ENCODE data around the gene EPB41L4A. TPM values are rescaled to one million over a fixed set of nuclear protein-coding genes. Genes with fewer than 3 reads are reported as not detected.

EPB41L4A gene
- total RNA-seq, 1 experiment from 2014 or later = 5.2 TPM

DNA sequence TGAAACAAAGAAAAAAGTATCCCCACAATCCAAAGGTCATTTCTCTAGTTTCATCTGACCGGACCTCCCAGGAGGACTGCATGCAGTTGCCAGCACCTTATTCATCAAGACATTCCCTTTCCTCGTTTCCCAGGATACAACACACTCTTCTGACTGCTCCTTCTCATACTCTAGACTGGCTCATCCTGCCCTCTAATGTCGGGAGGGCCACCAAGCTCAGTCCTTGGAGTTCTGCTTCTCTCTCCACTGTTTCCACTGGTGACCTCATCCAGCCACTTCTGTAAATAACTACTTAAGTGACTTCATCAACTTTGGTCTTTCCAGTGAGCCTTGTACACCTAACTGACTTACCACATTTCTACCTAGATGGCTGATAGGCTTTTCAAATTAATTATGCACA lies 179.1 kb downstream of the EPB41L4A start (continued):
- TF ChIP-seq, protein P1, sequence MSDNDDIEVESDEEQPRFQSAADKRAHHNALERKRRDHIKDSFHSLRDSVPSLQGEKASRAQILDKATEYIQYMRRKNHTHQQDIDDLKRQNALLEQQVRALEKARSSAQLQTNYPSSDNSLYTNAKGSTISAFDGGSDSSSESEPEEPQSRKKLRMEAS (CRISPR knock-in tag; IDR thresholded peaks at IDR 0.05) = no peak
- TF ChIP-seq JUN (CRISPR knock-in tag; IDR thresholded peaks at IDR 0.05) = no peak
- TF ChIP-seq, protein P2, sequence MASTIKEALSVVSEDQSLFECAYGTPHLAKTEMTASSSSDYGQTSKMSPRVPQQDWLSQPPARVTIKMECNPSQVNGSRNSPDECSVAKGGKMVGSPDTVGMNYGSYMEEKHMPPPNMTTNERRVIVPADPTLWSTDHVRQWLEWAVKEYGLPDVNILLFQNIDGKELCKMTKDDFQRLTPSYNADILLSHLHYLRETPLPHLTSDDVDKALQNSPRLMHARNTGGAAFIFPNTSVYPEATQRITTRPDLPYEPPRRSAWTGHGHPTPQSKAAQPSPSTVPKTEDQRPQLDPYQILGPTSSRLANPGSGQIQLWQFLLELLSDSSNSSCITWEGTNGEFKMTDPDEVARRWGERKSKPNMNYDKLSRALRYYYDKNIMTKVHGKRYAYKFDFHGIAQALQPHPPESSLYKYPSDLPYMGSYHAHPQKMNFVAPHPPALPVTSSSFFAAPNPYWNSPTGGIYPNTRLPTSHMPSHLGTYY (CRISPR knock-in tag; IDR thresholded peaks at IDR 0.05) = no peak

- TF ChIP-seq E2F5 (CRISPR knock-in tag; IDR thresholded peaks at IDR 0.05) (no peak), SMAD4 (CRISPR knock-in tag; IDR thresholded peaks at IDR 0.05) (no peak), FOXJ3 (CRISPR knock-in tag; IDR thresholded peaks at IDR 0.05; ENCODE audit: borderline replicate concordance) (no peak), ZBTB21 (CRISPR knock-in tag; IDR thresholded peaks at IDR 0.05; ENCODE audit: borderline replicate concordance) (no peak), ZNF671 (CRISPR knock-in tag; IDR thresholded peaks at IDR 0.05) (no peak), NR2C2 (CRISPR knock-in tag; IDR thresholded peaks at IDR 0.05) (no peak), E2F4 (CRISPR knock-in tag; IDR thresholded peaks at IDR 0.05; ENCODE audit: borderline replicate concordance, low read depth) (no peak), PRRX2 (CRISPR knock-in tag; IDR thresholded peaks at IDR 0.05) (no peak), ESRRA (CRISPR knock-in tag; IDR thresholded peaks at IDR 0.05; ENCODE audit: borderline replicate concordance) (no peak), TEAD1 (CRISPR knock-in tag; IDR thresholded peaks at IDR 0.05) (no peak), JUN (CRISPR knock-in tag; IDR thresholded peaks at IDR 0.05) (no peak), FOXP1 (CRISPR knock-in tag; IDR thresholded peaks at IDR 0.05; ENCODE audit: borderline replicate concordance) (no peak), RELA (CRISPR knock-in tag; IDR thresholded peaks at IDR 0.05; ENCODE audit: borderline replicate concordance) (no peak), CREM (CRISPR knock-in tag; IDR thresholded peaks at IDR 0.05) (no peak), ZNF121 (CRISPR knock-in tag; IDR thresholded peaks at IDR 0.05) (no peak), ATF1 (CRISPR knock-in tag; IDR thresholded peaks at IDR 0.05) (no peak), ZNF416 (CRISPR knock-in tag; IDR thresholded peaks at IDR 0.05) (no peak)
- TF ChIP-seq, protein P3, sequence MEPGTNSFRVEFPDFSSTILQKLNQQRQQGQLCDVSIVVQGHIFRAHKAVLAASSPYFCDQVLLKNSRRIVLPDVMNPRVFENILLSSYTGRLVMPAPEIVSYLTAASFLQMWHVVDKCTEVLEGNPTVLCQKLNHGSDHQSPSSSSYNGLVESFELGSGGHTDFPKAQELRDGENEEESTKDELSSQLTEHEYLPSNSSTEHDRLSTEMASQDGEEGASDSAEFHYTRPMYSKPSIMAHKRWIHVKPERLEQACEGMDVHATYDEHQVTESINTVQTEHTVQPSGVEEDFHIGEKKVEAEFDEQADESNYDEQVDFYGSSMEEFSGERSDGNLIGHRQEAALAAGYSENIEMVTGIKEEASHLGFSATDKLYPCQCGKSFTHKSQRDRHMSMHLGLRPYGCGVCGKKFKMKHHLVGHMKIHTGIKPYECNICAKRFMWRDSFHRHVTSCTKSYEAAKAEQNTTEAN (CRISPR knock-in tag; IDR thresholded peaks at IDR 0.05) = no peak
- TF ChIP-seq, protein P4, sequence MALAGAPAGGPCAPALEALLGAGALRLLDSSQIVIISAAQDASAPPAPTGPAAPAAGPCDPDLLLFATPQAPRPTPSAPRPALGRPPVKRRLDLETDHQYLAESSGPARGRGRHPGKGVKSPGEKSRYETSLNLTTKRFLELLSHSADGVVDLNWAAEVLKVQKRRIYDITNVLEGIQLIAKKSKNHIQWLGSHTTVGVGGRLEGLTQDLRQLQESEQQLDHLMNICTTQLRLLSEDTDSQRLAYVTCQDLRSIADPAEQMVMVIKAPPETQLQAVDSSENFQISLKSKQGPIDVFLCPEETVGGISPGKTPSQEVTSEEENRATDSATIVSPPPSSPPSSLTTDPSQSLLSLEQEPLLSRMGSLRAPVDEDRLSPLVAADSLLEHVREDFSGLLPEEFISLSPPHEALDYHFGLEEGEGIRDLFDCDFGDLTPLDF (CRISPR knock-in tag; IDR thresholded peaks at IDR 0.05) = no peak
- TF ChIP-seq, protein P5, sequence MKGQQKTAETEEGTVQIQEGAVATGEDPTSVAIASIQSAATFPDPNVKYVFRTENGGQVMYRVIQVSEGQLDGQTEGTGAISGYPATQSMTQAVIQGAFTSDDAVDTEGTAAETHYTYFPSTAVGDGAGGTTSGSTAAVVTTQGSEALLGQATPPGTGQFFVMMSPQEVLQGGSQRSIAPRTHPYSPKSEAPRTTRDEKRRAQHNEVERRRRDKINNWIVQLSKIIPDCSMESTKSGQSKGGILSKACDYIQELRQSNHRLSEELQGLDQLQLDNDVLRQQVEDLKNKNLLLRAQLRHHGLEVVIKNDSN (CRISPR knock-in tag; IDR thresholded peaks at IDR 0.05) = no peak
- no peak overlapping the region for H3K4me3 Mint-ChIP-seq
- no peak overlapping the region for H3K27ac Mint-ChIP-seq
- H3K4me1 Mint-ChIP-seq = peaks cover 31% of the 10 kb centered on the region
- ChIA-PET CTCF (interaction anchor here (0.8 to 4.9 kb wide), 4 partner anchors 8 to 707 kb away, joined by 3 to 34 read pairs (median 6); partner anchors contain the start of gene EPB41L4A), POLR2A (no interaction called here)
- no peaks in the 10 kb centered on the region for H3K36me3 Mint-ChIP-seq
- no peak for DNase-seq (ENCODE audit: low spot score)
- no peaks in the 10 kb centered on the region for H3K9me3 Mint-ChIP-seq
- ATAC-seq = no peak
- no peaks in the 10 kb centered on the region for H3K27me3 Mint-ChIP-seq (ENCODE audit: low read depth)
Measured at GRCh38 chr5:112238473-112238872, 180.6 kb downstream of the EPB41L4A start.
